H1 (cell line): ENCODE results near the gene CSH1. TPM values are rescaled to one million over a fixed set of nuclear protein-coding genes. Genes with fewer than 3 reads are reported as not detected.

Experiments used
- ASH2L ChIP-seq: fragments of 200-600, 300-600 bp; sonication (generic); IDR thresholded peaks from one replicate; pipeline ENCODE4 v1.7.1; 2017; ENCODE audit warnings: low read length
- BACH1 ChIP-seq: IDR thresholded peaks from 2 replicates; pipeline ENCODE4 v1.6.1; 2012; ENCODE audit warnings: low read length, improper control_type of control experiment
- CHD2 ChIP-seq: IDR thresholded peaks from 2 replicates; pipeline ENCODE4 v1.6.1; 2012; ENCODE audit warnings: low read length, improper control_type of control experiment
- EGR1 ChIP-seq: IDR thresholded peaks from 2 replicates; pipeline ENCODE4 v1.6.1; 2011; ENCODE audit warnings: low read depth, low read length, borderline replicate concordance
- GTF2F1 ChIP-seq: IDR thresholded peaks from 2 replicates; pipeline ENCODE4 v1.6.1; 2012; ENCODE audit warnings: low read depth, low read length, improper control_type of control experiment, borderline replicate concordance
- HDAC6 ChIP-seq: IDR thresholded peaks from one replicate; pipeline ENCODE4 v1.7.1; 2012; ENCODE audit warnings: low read depth, mild to moderate bottlenecking, inconsistent platforms, low read length, moderate library complexity
- MAX ChIP-seq: IDR thresholded peaks from 2 replicates; pipeline ENCODE4 v1.6.1; 2012; ENCODE audit warnings: inconsistent platforms
- NRF1 ChIP-seq: IDR thresholded peaks from 2 replicates; pipeline ENCODE4 v1.6.1; 2011; ENCODE audit warnings: mild to moderate bottlenecking, low read depth, low read length, improper control_type of control experiment
- POLR2AphosphoS5 ChIP-seq: IDR thresholded peaks from 2 replicates; pipeline ENCODE4 v1.6.1; 2011; ENCODE audit warnings: low read depth, low read length
- POU5F1 ChIP-seq: IDR thresholded peaks from 2 replicates; pipeline ENCODE4 v1.6.1; 2011; ENCODE audit warnings: low read depth, mild to moderate bottlenecking, low read length, moderate library complexity
- RAD21 ChIP-seq, 2 experiments: IDR thresholded peaks in 1 of 2; conservative IDR thresholded peaks in 1 of 2; 2 replicates each; pipeline ENCODE4 v1.6.1; 2011; ENCODE audit warnings: low read depth in 2 of 2, low read length in 2 of 2, improper control_type of control experiment in 1 of 2, inconsistent platforms in 1 of 2, mild to moderate bottlenecking in 1 of 2, moderate library complexity in 1 of 2
- RFX5 ChIP-seq: IDR thresholded peaks from 2 replicates; pipeline ENCODE4 v1.6.1; 2011; ENCODE audit warnings: low read depth, low read length, improper control_type of control experiment, borderline replicate concordance
- RNF2 ChIP-seq: fragments of 200-900, 300-1000 bp; sonication (generic); IDR thresholded peaks from 2 replicates; pipeline ENCODE4 v1.7.1; 2016; ENCODE audit warnings: borderline replicate concordance, low read depth, mild to moderate bottlenecking, antibody characterized with exemption, low read length; ENCODE audit not compliant: poor library complexity, severe bottlenecking; ENCODE audit errors: missing control alignments
- SAP30 ChIP-seq: fragments of 300-600 bp; sonication (generic); IDR thresholded peaks from 2 replicates; pipeline ENCODE4 v1.7.1; 2012; ENCODE audit warnings: low read length, moderate library complexity, mild to moderate bottlenecking, inconsistent platforms; ENCODE audit not compliant: insufficient read depth, insufficient replicate concordance
- SIN3A ChIP-seq, 2 experiments: IDR thresholded peaks in 1 of 2; conservative IDR thresholded peaks in 1 of 2; 2 replicates each; pipeline ENCODE4 v1.6.1; 2011 to 2012; ENCODE audit warnings: low read length in 2 of 2, improper control_type of control experiment in 1 of 2, low read depth in 1 of 2, mild to moderate bottlenecking in 1 of 2
- TAF7 ChIP-seq: optimal IDR thresholded peaks from 2 replicates; pipeline ENCODE3; 2011; ENCODE audit warnings: low read depth, mild to moderate bottlenecking, inconsistent platforms, low read length, moderate library complexity, borderline replicate concordance
- TBP ChIP-seq: IDR thresholded peaks from 2 replicates; pipeline ENCODE4 v1.6.1; 2011; ENCODE audit warnings: low read depth, low read length, improper control_type of control experiment
- ZNF274 ChIP-seq: IDR thresholded peaks from 2 replicates; pipeline ENCODE4 v1.7.0; 2012; ENCODE audit warnings: low read length, borderline replicate concordance; ENCODE audit errors: extremely low read depth
- polyA plus RNA-seq, 7 experiments: library from polyadenylated mRNA; depleted of rRNA in 3 of 7; stranded (reverse) in 5 of 7; unstranded in 2 of 7; fragments of >200 nt in 5 of 7; fragments of 200-250 nt in 2 of 7; gene quantifications; 1 replicate in 5 of 7; 2 replicates in 1 of 7; 4 replicates in 1 of 7; pipeline versions ENCODE4 v1.2.1 to v1.2.3, GENCODE V29; 2011 to 2013; ENCODE audit warnings: missing spikeins in 2 of 7, mixed read lengths in 2 of 7
- total RNA-seq: library from RNA; stranded (reverse); fragmentation: NEBNext Ultra II Directional; extraction: Animal tissue kit (Norgen Biotek cat#: 25700); gene quantifications from 2 replicates; pipeline ENCODE4 v1.2.1, GENCODE V29; 2021
- TF ChIP-seq, protein P1 (sequence below), 3 experiments: IDR thresholded peaks; 1 replicate in 2 of 3; 2 replicates in 1 of 3; pipeline versions ENCODE4 v1.5.1 to v1.6.1; 2011; ENCODE audit warnings: low read length in 3 of 3, mild to moderate bottlenecking in 3 of 3, inconsistent platforms in 2 of 3, low read depth in 1 of 3, moderate library complexity in 1 of 3; ENCODE audit not compliant: insufficient read depth in 1 of 3; ENCODE audit errors: control extremely low read depth in 1 of 3

CSH1 gene
- total and polyA plus RNA-seq, 2 of the 8 experiments (the other 6 are each of a cell fraction or from before 2014, with no cell fraction given): 0.12 TPM; not detected in 1

- TF ChIP-seq, protein P1, sequence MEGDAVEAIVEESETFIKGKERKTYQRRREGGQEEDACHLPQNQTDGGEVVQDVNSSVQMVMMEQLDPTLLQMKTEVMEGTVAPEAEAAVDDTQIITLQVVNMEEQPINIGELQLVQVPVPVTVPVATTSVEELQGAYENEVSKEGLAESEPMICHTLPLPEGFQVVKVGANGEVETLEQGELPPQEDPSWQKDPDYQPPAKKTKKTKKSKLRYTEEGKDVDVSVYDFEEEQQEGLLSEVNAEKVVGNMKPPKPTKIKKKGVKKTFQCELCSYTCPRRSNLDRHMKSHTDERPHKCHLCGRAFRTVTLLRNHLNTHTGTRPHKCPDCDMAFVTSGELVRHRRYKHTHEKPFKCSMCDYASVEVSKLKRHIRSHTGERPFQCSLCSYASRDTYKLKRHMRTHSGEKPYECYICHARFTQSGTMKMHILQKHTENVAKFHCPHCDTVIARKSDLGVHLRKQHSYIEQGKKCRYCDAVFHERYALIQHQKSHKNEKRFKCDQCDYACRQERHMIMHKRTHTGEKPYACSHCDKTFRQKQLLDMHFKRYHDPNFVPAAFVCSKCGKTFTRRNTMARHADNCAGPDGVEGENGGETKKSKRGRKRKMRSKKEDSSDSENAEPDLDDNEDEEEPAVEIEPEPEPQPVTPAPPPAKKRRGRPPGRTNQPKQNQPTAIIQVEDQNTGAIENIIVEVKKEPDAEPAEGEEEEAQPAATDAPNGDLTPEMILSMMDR (IDR thresholded peaks at IDR 0.05; ENCODE audit: control extremely low read depth in 1 of 3, insufficient read depth in 1 of 3, low read depth in 1 of 3, low read length in 3 of 3): peak; percentile 59 to 84 (median 75)
- TF ChIP-seq ZNF274: no peak
- TF ChIP-seq HDAC6: no peak
- 0 out of 4 replicates have a peak, but pooled peaks of 1 of the 2 experiments have one; percentile 6 for TF ChIP-seq RAD21 (IDR thresholded peaks at IDR 0.05 in 1 of 2, conservative IDR thresholded peaks at IDR 0.05 in 1 of 2; ENCODE audit: low read depth in 2 of 2, low read length in 2 of 2)
- TF ChIP-seq POLR2AphosphoS5: 0 out of 2 replicates have a peak, but pooled peaks have one; percentile 28
- TF ChIP-seq EGR1: peak; percentile 58; the same call in 1 of the 2 replicates
- TF ChIP-seq MAX: peak; percentile 99
- no peak for TF ChIP-seq TAF7
- TF ChIP-seq GTF2F1: no peak
- TF ChIP-seq CHD2: peak; percentile 68
- TF ChIP-seq RFX5: peak; percentile 96
- TF ChIP-seq POU5F1: no peak
- TF ChIP-seq NRF1: no peak
- TF ChIP-seq TBP: no peak; the same call in 1 of the 2 replicates
- TF ChIP-seq RNF2: peak; percentile 64
- TF ChIP-seq SIN3A (conservative IDR thresholded peaks at IDR 0.05 in 1 of 2, IDR thresholded peaks at IDR 0.05 in 1 of 2; ENCODE audit: low read depth in 1 of 2, low read length in 2 of 2): peak in 1 of 2 experiments; percentile 52; a peak in 1 of 4 replicates
- TF ChIP-seq BACH1: no peak
- TF ChIP-seq ASH2L: peak; percentile 21
- TF ChIP-seq SAP30: no peak
These were observed 47.3 kb downstream of the CSH1 start (continued) for GRCh38 chr17:63848834-63849689.
